Epithelial cell of proximal tubule (primary cell): Measurements from ENCODE around the gene CILP. TPM values are rescaled to one million over a fixed set of nuclear protein-coding genes. Genes with fewer than 3 reads are reported as not detected.

Source experiments
- DNase-seq: peaks from one replicate; pipeline ENCODE4 v3.0.0-alpha.2; 2011; ENCODE audit warnings: low read depth
- H3K4me3 ChIP-seq: 2 replicates; pipeline ENCODE4 v1.5.1; 2011; ENCODE audit warnings: low read depth, mild to moderate bottlenecking, low read length
- total RNA-seq: library from RNA; depleted of rRNA; stranded (reverse); fragments of >200 nt; gene quantifications from 2 replicates; pipeline ENCODE4 v1.2.3, GENCODE V29; 2015
- TF ChIP-seq, protein P1 (sequence below): conservative IDR thresholded peaks from 2 replicates; pipeline ENCODE4 v1.5.1; 2012; ENCODE audit warnings: low read depth, mild to moderate bottlenecking, low read length

CILP gene
- total RNA-seq, 1 donor from 2014 or later, result not detected

DNA sequence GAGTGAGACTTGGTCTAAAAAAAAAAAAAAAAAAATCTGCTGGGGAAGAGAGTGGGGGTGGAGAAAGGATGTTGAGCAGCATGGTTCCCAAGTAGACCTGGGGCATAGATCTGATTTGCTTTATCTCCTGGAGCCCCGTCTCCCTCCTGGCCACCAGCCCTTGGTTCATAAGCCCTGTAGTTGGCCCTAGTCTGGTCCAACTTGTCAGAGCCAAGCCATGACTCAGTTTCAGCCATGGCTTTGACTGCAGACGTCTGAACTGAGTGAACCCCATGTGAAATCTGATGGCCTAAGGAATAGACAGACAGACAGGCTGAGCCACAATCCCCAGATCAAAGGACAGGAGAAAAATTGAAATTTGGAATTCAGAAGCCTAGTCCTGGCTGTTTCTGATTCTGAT, 2.0 kb upstream of the CILP start:
- no peak for DNase-seq
- TF ChIP-seq, protein P1, sequence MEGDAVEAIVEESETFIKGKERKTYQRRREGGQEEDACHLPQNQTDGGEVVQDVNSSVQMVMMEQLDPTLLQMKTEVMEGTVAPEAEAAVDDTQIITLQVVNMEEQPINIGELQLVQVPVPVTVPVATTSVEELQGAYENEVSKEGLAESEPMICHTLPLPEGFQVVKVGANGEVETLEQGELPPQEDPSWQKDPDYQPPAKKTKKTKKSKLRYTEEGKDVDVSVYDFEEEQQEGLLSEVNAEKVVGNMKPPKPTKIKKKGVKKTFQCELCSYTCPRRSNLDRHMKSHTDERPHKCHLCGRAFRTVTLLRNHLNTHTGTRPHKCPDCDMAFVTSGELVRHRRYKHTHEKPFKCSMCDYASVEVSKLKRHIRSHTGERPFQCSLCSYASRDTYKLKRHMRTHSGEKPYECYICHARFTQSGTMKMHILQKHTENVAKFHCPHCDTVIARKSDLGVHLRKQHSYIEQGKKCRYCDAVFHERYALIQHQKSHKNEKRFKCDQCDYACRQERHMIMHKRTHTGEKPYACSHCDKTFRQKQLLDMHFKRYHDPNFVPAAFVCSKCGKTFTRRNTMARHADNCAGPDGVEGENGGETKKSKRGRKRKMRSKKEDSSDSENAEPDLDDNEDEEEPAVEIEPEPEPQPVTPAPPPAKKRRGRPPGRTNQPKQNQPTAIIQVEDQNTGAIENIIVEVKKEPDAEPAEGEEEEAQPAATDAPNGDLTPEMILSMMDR, result no peak

DNA sequence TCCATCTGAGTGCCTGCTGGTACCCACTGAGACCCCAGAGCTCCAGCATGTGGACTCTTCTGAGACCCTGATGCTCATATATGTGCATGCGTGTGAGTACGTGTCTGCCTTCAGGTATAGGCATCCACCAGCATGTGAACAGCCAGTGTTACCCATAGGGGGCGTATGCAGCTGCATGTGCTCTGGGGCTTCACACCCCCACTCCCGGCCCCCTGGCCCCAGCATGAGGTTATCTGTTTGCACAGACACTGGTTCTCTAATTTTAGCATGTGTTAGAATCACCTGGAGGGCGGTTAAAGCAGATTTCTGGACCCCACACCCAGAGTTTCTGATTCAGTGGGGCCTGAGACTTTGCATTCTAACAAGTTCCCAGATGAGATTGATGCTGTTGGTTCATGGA, 824 bp upstream of the CILP start:
- H3K4me3 ChIP-seq, result no peak overlapping the region
- no peak for DNase-seq
- TF ChIP-seq, protein P1, result peak; percentile 65

More for the DNA sequence above, 2.0 kb upstream of the CILP start:
- no peak overlapping the region for H3K4me3 ChIP-seq

DNA sequence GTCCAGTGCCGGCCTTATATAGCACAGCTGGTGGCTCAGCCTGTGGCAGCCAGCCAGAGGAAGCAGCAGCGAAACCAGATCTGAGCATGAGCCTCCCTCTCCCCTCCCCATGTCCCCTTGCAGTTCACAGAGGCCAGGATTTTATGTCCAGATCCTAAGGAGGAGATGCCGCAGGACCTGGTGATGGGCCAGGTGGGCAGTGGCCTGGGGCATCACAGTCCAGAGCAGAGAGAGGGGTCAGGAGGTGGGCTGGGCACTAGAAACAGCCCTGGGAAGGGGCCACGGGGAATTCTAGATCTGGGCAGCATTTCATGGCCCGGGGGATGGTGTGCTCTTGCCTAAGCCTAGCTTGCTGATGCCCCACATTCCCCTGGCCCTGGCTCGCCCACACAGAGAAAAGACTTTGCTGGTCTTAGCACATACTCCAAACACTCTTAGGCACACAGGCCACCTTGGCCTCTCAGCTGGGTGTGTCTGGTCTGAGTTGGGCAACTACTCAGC, 259 bp upstream of the CILP start:
- no peak for DNase-seq
- TF ChIP-seq, protein P1, result no peak
- no peak overlapping the region for H3K4me3 ChIP-seq

DNA sequence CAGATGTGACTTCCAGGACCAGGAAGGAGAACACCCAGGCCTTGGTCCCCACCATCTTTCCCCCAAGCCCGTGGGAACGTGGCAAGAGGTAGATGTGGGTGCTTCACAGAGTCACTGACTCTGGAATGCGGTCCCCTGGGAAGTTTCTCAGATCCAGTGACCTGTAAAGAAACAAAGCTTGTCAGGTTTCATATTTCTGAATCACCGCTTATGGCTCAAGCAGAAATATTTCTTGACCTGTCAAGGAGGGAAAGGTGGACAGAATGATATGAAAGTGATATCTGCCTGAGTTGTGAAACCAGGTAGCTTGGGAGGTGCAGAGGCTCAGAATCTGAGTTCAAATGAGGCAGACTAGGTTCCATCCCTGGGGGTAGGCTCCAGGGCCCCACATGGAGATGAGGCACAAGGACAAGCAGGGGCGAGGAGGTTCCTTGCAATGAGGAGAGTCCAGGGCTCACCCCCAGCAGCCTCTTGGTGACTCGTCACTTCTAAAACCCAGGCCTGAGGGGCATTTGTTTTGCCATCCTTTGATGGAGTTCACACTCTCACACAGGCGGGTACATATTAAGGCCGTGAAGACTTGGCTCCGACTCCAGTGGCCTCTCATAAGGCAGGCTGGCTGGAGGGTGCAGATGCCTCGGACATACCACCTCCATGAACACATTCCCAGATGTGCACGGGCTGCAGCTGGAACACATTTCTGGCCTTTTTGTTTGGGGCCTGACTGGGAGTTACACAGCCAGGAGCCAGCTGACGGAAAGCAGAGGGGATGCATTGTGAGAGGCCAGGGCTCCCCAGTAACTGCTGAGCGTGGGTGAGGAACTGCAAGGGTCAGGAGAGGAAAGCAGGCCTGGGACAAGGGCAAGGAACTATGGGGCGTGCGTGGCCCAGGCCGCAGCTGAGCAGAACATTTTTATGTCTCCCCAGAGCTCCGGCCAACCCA, 1.3 kb downstream of the CILP start:
- TF ChIP-seq, protein P1, result no peak
- no peak overlapping the region for H3K4me3 ChIP-seq
- DNase-seq, result no peak

DNA sequence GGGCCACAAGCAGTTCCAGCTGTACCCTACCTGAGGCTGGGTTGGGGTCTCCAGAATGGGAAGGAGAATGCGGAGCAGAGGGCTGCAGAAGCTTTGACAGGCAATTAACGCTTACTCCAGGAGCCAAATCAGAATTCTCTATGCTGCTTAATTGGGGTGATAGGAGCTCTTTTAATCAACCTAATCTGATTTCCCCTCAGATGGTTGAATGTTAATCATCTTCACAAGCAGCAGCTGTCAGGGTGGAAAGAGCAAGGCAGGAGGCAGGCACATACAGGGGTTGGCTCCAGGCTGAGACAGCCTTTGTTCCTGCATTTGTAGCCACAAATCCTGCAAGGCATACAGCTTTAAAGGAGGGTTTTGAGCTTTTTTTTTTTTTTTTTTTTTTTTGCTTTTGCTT, 2.6 kb downstream of the CILP start:
- TF ChIP-seq, protein P1, result no peak
- no peak overlapping the region for H3K4me3 ChIP-seq
- DNase-seq, result no peak

DNA sequence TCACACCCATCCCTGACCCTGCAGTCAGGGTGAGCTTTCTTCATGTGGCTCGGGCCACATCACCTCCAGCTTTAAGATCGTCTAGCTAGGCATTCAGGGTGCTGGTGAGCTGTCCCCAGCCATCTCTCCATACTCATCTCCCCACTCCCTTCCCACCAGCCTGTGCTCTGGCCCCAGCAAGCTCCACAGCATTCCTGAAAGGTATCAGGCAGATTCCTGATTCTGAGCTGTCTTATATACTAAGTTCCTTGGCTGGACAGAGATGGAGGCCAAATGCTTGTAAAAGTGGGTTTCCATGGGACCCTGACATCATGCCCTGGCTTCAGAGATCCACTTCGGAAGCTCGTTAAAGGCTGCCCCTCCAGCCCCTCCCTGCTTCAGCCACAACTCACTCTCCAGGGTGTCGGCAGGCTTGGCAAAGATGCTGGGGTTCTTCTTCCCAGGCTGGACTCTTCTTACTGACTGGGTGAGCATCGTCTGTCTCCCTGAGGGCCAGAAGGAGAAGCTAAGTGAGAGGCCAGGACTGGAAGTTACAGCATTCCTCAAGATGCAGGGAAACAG, 3.9 kb downstream of the CILP start:
- TF ChIP-seq, protein P1, result no peak
- no peak overlapping the region for H3K4me3 ChIP-seq
- DNase-seq, result no peak
